K562 (cell line): Measurements from ENCODE around the gene SELENOO.

Experiments
- CTCF ChIP-seq, 3 experiments: IDR thresholded peaks in 2 of 3; conservative IDR thresholded peaks in 1 of 3; 2 replicates each; pipeline ENCODE4 v1.5.1; 2011 to 2012; ENCODE audit warnings: low read length in 3 of 3, mild to moderate bottlenecking in 3 of 3, control low read depth in 2 of 3, improper control_type of control experiment in 1 of 3, inconsistent platforms in 1 of 3, low read depth in 1 of 3, mixed read lengths in 1 of 3, moderate library complexity in 1 of 3; ENCODE audit not compliant: insufficient read depth in 2 of 3
- MECOM ChIP-seq: fragments of 250-450 bp; sonication (Bioruptor Pico); IDR thresholded peaks from 2 replicates; pipeline ENCODE4 v1.8.0; 2022; ENCODE audit warnings: inconsistent platforms
- REST ChIP-seq, 2 experiments: fragments of 450-650 bp; formaldehyde crosslinking in 1 of 2; IDR thresholded peaks; 2 replicates each; pipeline versions ENCODE4 v1.4.0 to v1.6.1; 2014 to 2020; ENCODE audit warnings: mild to moderate bottlenecking in 2 of 2, borderline replicate concordance in 1 of 2, low read depth in 1 of 2
- SNRNP70 ChIP-seq: fragments of 200-400 bp; formaldehyde crosslinking; optimal IDR thresholded peaks from 2 replicates; pipeline ENCODE3; 2017; ENCODE audit warnings: low read depth, low read length
- ZNF436 ChIP-seq: fragments of 250-450, 450-650 bp; sonication (Bioruptor Pico); formaldehyde crosslinking; IDR thresholded peaks from 2 replicates; pipeline ENCODE4 v1.7.0; 2020; ENCODE audit warnings: mild to moderate bottlenecking
- TF ChIP-seq, protein P1 (sequence below): fragments of 450-650 bp; IDR thresholded peaks from 2 replicates; pipeline ENCODE4 v1.6.1; 2018; ENCODE audit not compliant: partially characterized antibody

- TF ChIP-seq MECOM (CRISPR knock-in tag) (no peak), REST (IDR thresholded peaks at IDR 0.05; ENCODE audit: borderline replicate concordance) (no peak), REST (CRISPR knock-in tag; IDR thresholded peaks at IDR 0.05; ENCODE audit: low read depth) (no peak), CTCF (IDR thresholded peaks at IDR 0.05 in 2 of 3, conservative IDR thresholded peaks at IDR 0.05 in 1 of 3; ENCODE audit: insufficient read depth in 2 of 3, low read depth in 1 of 3, low read length in 3 of 3) (no peak), SNRNP70 (no peak), ZNF436 (CRISPR knock-in tag) (no peak)
- TF ChIP-seq, protein P1, sequence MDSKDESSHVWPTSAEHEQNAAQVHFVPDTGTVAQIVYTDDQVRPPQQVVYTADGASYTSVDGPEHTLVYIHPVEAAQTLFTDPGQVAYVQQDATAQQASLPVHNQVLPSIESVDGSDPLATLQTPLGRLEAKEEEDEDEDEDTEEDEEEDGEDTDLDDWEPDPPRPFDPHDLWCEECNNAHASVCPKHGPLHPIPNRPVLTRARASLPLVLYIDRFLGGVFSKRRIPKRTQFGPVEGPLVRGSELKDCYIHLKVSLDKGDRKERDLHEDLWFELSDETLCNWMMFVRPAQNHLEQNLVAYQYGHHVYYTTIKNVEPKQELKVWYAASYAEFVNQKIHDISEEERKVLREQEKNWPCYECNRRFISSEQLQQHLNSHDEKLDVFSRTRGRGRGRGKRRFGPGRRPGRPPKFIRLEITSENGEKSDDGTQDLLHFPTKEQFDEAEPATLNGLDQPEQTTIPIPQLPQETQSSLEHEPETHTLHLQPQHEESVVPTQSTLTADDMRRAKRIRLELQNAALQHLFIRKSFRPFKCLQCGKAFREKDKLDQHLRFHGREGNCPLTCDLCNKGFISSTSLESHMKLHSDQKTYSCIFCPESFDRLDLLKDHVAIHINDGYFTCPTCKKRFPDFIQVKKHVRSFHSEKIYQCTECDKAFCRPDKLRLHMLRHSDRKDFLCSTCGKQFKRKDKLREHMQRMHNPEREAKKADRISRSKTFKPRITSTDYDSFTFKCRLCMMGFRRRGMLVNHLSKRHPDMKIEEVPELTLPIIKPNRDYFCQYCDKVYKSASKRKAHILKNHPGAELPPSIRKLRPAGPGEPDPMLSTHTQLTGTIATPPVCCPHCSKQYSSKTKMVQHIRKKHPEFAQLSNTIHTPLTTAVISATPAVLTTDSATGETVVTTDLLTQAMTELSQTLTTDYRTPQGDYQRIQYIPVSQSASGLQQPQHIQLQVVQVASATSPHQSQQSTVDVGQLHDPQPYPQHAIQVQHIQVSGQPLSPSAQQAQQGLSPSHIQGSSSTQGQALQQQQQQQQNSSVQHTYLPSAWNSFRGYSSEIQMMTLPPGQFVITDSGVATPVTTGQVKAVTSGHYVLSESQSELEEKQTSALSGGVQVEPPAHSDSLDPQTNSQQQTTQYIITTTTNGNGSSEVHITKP = no peak
Observed at GRCh38 chr22:50255607-50256006, 54.8 kb downstream of the SELENOO start.
